HG03097 (cell line): Measurements from ENCODE around the gene CDH10.

Experiments used
- ATAC-seq: cut with Tn5 transposase; IDR thresholded peaks from one replicate; pipeline ENCODE4 v1.9.1; 2021; ENCODE audit not compliant: unreplicated experiment, low FRiP score

CDH10 gene

GRCh38 chr5:24492229-24492628 is 152.5 kb downstream of the CDH10 start:
- ATAC-seq, result no peak

GRCh38 chr5:24491490-24491889 is 153.3 kb downstream of the CDH10 start:
- ATAC-seq, result no peak

GRCh38 chr5:24487368-24488229 is 157.2 kb downstream of the CDH10 start:
- no peak for ATAC-seq

DNA sequence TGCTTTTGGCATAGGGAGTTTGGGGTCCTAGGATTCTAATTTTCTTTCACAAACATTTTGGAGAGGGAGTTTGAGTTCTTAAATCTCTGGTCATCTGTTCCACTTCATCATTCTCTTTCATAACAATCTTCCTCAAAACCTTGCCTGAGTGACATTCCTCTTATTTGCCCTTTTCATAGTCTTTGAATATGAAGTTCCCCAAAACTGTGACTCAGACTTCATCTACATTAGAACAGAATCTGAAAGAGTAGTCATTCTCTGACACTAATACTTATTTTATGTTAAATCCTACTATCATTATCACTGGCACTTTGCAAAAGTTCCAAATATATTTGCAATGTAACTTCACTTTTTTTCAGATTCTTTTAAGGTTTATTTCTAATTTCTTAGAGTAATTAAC is 163.8 kb downstream of the CDH10 start:
- no peak for ATAC-seq

GRCh38 chr5:24477958-24478357 is 166.8 kb downstream of the CDH10 start:
- no peak for ATAC-seq

DNA sequence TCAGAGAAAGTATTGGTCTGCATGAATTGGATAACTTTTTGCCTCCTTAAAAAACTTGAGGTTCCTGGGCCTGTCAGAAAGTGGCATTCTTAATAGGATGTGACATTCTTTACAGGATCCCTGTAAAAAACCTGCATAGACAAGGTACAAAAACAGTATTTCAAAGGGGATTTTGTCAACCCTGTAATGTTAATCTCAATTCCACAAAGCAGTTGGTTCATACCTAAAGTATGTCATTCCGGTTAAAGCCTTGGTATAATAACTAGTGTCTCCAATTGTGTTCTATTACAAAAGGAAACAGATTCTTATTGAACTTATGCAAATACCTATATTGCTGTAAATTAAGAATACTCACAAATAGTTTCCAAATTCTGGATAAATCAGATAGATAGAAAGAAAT is 169.7 kb downstream of the CDH10 start:
- ATAC-seq, result no peak

- ATAC-seq, result no peak
These were observed 170.1 kb downstream of the CDH10 start for GRCh38 chr5:24474685-24475084.

DNA sequence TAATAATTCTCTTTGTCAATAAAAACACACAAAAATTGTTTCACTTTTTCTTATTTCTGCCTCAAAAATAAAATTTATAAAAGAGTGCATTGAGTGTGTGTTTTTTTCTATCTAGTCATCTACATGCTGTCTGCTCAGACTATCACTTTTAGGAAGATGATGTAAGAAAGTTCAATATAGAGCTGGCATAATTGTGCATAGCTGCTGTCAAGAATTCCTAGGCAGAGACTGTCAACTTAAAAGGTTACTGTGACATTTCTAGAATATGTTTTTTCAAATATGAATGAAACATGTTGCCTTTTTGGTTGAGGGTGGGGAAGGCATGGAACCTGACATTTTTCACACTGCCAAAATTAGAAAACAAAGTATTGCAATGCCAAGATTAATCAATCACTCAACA is 172.3 kb downstream of the CDH10 start:
- no peak for ATAC-seq

DNA sequence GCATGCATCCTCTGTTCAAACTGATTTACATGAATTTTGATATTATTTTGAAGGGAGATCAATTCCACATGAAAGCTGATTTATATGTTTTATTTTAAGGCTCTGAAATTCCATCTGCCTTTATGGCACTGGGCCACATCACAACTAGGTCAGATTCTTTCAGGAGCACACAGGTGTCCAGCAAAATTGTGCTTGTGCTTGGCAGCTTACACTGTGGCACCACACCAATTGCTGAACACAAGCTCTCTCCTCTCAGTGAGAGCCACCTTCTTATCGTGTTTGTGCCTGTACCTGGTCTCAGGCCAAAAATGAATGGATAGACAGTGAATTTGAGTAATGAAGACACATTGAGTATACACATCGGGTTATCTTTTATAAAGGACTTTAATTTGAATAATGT is 200.4 kb downstream of the CDH10 start:
- ATAC-seq, result no peak

- no peak for ATAC-seq
These were observed 205.3 kb downstream of the CDH10 start for GRCh38 chr5:24439465-24439864.
